Natural killer cell (primary cell): ENCODE results near the gene MYO15B. TPM values are rescaled to one million over a fixed set of nuclear protein-coding genes. Genes with fewer than 3 reads are reported as not detected.

Source experiments
- ATAC-seq, 3 donors: fragments of 150-1000 bp in 2 of 3; fragments of 200-7000 bp in 1 of 3; cut with Tn5 transposase; 1 replicate in 1 of 3; 2 replicates in 2 of 3; pipeline ENCODE4 v1.10.0; 2021; ENCODE audit warnings: mild to moderate bottlenecking in 2 of 3, moderate library complexity in 2 of 3
- DNase-seq, 2 donors: peaks; one replicate each; pipeline versions ENCODE4 v3.0.0 to v3.0.0-alpha.2; 2013 to 2021; ENCODE audit warnings: mixed read lengths in 1 of 2
- H3K27ac ChIP-seq: one replicate; pipeline ENCODE4 v1.5.1; 2013; ENCODE audit warnings: mild to moderate bottlenecking, low read length
- H3K27me3 ChIP-seq: one replicate; pipeline ENCODE4 v1.6.1; 2013; ENCODE audit warnings: low read length; ENCODE audit not compliant: control insufficient read depth, insufficient read depth
- H3K36me3 ChIP-seq: one replicate; pipeline ENCODE4 v1.6.1; 2013; ENCODE audit warnings: low read length; ENCODE audit not compliant: control insufficient read depth, insufficient read depth
- H3K4me1 ChIP-seq: one replicate; pipeline ENCODE4 v1.6.1; 2013; ENCODE audit warnings: low read length; ENCODE audit not compliant: control insufficient read depth, insufficient read depth
- H3K4me3 ChIP-seq: one replicate; pipeline ENCODE4 v1.5.1; 2013; ENCODE audit warnings: low read length
- H3K9me3 ChIP-seq: one replicate; pipeline ENCODE4 v1.6.1; 2013; ENCODE audit warnings: low read length; ENCODE audit not compliant: control insufficient read depth, insufficient read depth
- H3K27ac Mint-ChIP-seq, 2 donors: one replicate each; pipeline ENCODE4 v1.8.0; 2022; ENCODE audit warnings: mild to moderate bottlenecking in 2 of 2, mixed read lengths in 2 of 2, moderate library complexity in 1 of 2
- H3K27me3 Mint-ChIP-seq, 2 donors: one replicate each; pipeline ENCODE4 v1.8.0; 2022; ENCODE audit warnings: low read depth in 2 of 2, mixed read lengths in 2 of 2
- H3K36me3 Mint-ChIP-seq: one replicate; pipeline ENCODE4 v1.8.0; 2022; ENCODE audit warnings: mixed read lengths
- H3K4me1 Mint-ChIP-seq, 2 donors: one replicate each; pipeline ENCODE4 v1.8.0; 2022; ENCODE audit warnings: mixed read lengths in 2 of 2
- H3K4me3 Mint-ChIP-seq: one replicate; pipeline ENCODE4 v1.8.0; 2022; ENCODE audit warnings: mild to moderate bottlenecking, moderate library complexity, mixed read lengths
- H3K9me3 Mint-ChIP-seq, 2 donors: one replicate each; pipeline ENCODE4 v1.8.0; 2022; ENCODE audit warnings: mixed read lengths in 2 of 2
- WGBS: methylation state at CpG from one replicate; pipeline ENCODE4 v1.1.7; 2013; ENCODE audit warnings: missing lambda C conversion rate; ENCODE audit not compliant: insufficient coverage; 5-methylcytosine and 5-hydroxymethylcytosine counted together
- intact Hi-C: fragments of 100-400 bp; cut with micrococcal nuclease; formaldehyde crosslinking; loops from one replicate; pipeline ENCODE4 v1.14.2; 2022
- total RNA-seq, 4 donors: library from RNA; stranded (reverse); fragments of 120-200 nt in 1 of 4; gene quantifications; one replicate each; pipeline versions ENCODE4 v1.2.3 to v1.2.4, GENCODE V29; 2013 to 2022
- TF ChIP-seq, protein P1 (sequence below): fragments of 200-600 bp; IDR thresholded peaks from one replicate; pipeline ENCODE4 v1.8.0; 2022; ENCODE audit warnings: antibody characterized with exemption

The MYO15B gene
- total RNA-seq, 3 donors from 2014 or later (not counting 1 experiment from before 2014, with no cell fraction given) = 336 to 372 (median 339) TPM

DNA sequence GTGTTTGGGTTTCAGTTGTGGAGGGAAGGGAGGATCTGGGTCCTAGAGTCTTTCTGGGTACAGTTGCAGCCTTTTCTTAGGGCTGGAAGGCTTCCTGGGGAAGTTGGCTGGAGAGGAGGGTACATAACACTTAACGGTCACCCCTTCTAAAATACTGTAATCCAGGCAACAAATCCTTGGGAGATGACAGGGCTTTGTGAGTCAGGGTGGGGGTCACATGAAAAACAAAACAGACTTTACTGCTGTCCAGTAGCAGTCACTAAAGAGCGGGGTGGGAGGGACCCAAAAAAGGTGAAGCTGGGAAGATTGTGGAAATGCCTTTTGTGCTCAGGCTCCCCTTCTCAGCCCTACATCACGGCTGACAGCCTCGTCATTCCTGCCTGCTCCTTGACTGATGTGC lies 85.9 kb downstream of the MYO15B start:
- Mint-ChIP-seq H3K27me3 (no peaks in the 10 kb centered on the region), H3K27ac (no peak overlapping the region), H3K4me1 (peaks cover 8 to 15% of the 10 kb centered on the region in 2 donors), H3K9me3 (no peaks in the 10 kb centered on the region), H3K4me3 (no peak overlapping the region), H3K36me3 (no peaks in the 10 kb centered on the region)
- no peak for ATAC-seq
- H3K27me3 ChIP-seq = no peaks in the 10 kb centered on the region
- H3K4me3 ChIP-seq = no peak overlapping the region
- WGBS = 92% methylated on average over 3 of the region's 4 CpGs
- no peaks in the 10 kb centered on the region for H3K4me1 ChIP-seq
- H3K27ac ChIP-seq = no peak overlapping the region
- peaks cover 54% of the 10 kb centered on the region for H3K36me3 ChIP-seq
- no peaks in the 10 kb centered on the region for H3K9me3 ChIP-seq
- intact Hi-C loops = no loop called here
- TF ChIP-seq, protein P1, sequence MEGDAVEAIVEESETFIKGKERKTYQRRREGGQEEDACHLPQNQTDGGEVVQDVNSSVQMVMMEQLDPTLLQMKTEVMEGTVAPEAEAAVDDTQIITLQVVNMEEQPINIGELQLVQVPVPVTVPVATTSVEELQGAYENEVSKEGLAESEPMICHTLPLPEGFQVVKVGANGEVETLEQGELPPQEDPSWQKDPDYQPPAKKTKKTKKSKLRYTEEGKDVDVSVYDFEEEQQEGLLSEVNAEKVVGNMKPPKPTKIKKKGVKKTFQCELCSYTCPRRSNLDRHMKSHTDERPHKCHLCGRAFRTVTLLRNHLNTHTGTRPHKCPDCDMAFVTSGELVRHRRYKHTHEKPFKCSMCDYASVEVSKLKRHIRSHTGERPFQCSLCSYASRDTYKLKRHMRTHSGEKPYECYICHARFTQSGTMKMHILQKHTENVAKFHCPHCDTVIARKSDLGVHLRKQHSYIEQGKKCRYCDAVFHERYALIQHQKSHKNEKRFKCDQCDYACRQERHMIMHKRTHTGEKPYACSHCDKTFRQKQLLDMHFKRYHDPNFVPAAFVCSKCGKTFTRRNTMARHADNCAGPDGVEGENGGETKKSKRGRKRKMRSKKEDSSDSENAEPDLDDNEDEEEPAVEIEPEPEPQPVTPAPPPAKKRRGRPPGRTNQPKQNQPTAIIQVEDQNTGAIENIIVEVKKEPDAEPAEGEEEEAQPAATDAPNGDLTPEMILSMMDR = no peak
- no peak for DNase-seq

Other genes with a start within 250 kb of the MYO15B start
- gene GRB2, start 182.1 kb upstream of the MYO15B start, total RNA-seq = 100 to 1,000 TPM; 115 to 142 (median 116) TPM
- 100 to 1,000 TPM in 2 of 3 donors, 10 to 100 TPM in 1; 84.4 to 142 (median 104) TPM for gene TMEM94, start 131.2 kb upstream of the MYO15B start, total RNA-seq
- 1 to 10 TPM in 2 of 3 donors, under 1 TPM in 1; 0.49 to 1.8 (median 1.7) TPM for gene CASKIN2, start 72.3 kb upstream of the MYO15B start, total RNA-seq
- gene TSEN54, start 71.3 kb upstream of the MYO15B start, total RNA-seq = 100 to 1,000 TPM; 180 to 224 (median 186) TPM
- 100 to 1,000 TPM; 229 to 302 (median 244) TPM for gene LLGL2, start 62.1 kb upstream of the MYO15B start, total RNA-seq
- gene SMIM5, start 45.6 kb downstream of the MYO15B start, total RNA-seq = 1 to 10 TPM in 2 of 3 donors, under 1 TPM in 1; 0.95 to 2.0 (median 1.5) TPM
- gene RECQL5, start 79.4 kb downstream of the MYO15B start, total RNA-seq = 10 to 100 TPM; 33.4 to 39.1 (median 34.3) TPM
- 100 to 1,000 TPM; 234 to 246 (median 240) TPM for gene SAP30BP, start 79.5 kb downstream of the MYO15B start, total RNA-seq
- 1 to 10 TPM in 1 of 3 donors, under 1 TPM in 2; 0.38 to 1.0 (median 0.68) TPM for gene ITGB4, start 133.7 kb downstream of the MYO15B start, total RNA-seq
- gene GALK1, start 177.4 kb downstream of the MYO15B start, total RNA-seq = 10 to 100 TPM; 11.9 to 15.9 (median 12.6) TPM
- 10 to 100 TPM; 44.2 to 51.3 (median 44.5) TPM for gene UNK, start 197.0 kb downstream of the MYO15B start, total RNA-seq